HepG2 (cell line): ENCODE results near the gene TBX6. TPM values are rescaled to one million over a fixed set of nuclear protein-coding genes. Genes with fewer than 3 reads are reported as not detected.

Source experiments
- ATF7 ChIP-seq, 2 experiments: fragments of 450-650 bp in 1 of 2; sonication (generic) in 1 of 2; formaldehyde crosslinking in 1 of 2; IDR thresholded peaks; 2 replicates each; pipeline versions ENCODE4 v1.4.0 to v1.6.1; 2016 to 2020; ENCODE audit warnings: antibody characterized with exemption in 1 of 2, mild to moderate bottlenecking in 1 of 2, missing genetic modification reagents in 1 of 2
- CCDC6 ChIP-seq: sonication (generic); formaldehyde crosslinking; IDR thresholded peaks from 2 replicates; pipeline ENCODE4 v1.8.1; 2022; ENCODE audit warnings: mild to moderate bottlenecking, missing genetic modification reagents, moderate library complexity
- CREB1 ChIP-seq, 2 experiments: fragments of 450-650 bp in 1 of 2; IDR thresholded peaks; 2 replicates each; pipeline ENCODE4 v1.6.1; 2016 to 2017; ENCODE audit warnings: control low read depth in 1 of 2, mild to moderate bottlenecking in 1 of 2, missing compliant biosample characterization in 1 of 2, missing genetic modification characterization in 1 of 2
- EED ChIP-seq: sonication (generic); formaldehyde crosslinking; IDR thresholded peaks from 2 replicates; pipeline ENCODE4 v1.5.0; 2020; ENCODE audit warnings: mild to moderate bottlenecking, missing genetic modification reagents
- HDAC6 ChIP-seq: fragments of 200-600 bp; sonication (generic); IDR thresholded peaks from 2 replicates; pipeline ENCODE4 v1.7.0; 2017; ENCODE audit warnings: mild to moderate bottlenecking, antibody characterized with exemption, low read length, low read depth
- HMG20B ChIP-seq: conservative IDR thresholded peaks from 2 replicates; pipeline ENCODE4 v1.6.1; 2016; ENCODE audit warnings: missing genetic modification reagents, missing compliant biosample characterization
- HNRNPUL1 ChIP-seq: fragments of 200-400 bp; formaldehyde crosslinking; IDR thresholded peaks from 2 replicates; pipeline ENCODE4 v1.6.1; 2017; ENCODE audit warnings: low read depth, mild to moderate bottlenecking, low read length, moderate library complexity
- MAFK ChIP-seq, 2 experiments: IDR thresholded peaks in 1 of 2; conservative IDR thresholded peaks in 1 of 2; 2 replicates each; pipeline ENCODE4 v1.6.1; 2011; ENCODE audit warnings: improper control_type of control experiment in 2 of 2, low read length in 2 of 2
- MEIS1 ChIP-seq: sonication (generic); formaldehyde crosslinking; IDR thresholded peaks from 2 replicates; pipeline ENCODE4 v1.9.0; 2021; ENCODE audit warnings: mild to moderate bottlenecking, missing genetic modification reagents, moderate library complexity, borderline replicate concordance
- MIER2 ChIP-seq: IDR thresholded peaks from 2 replicates; pipeline ENCODE4 v1.6.1; 2016; ENCODE audit warnings: missing biosample characterization, missing genetic modification reagents
- MIXL1 ChIP-seq: IDR thresholded peaks from 2 replicates; pipeline ENCODE4 v1.6.1; 2016
- NFE2L1 ChIP-seq: sonication (generic); formaldehyde crosslinking; IDR thresholded peaks from 2 replicates; pipeline ENCODE4 v1.4.0; 2020; ENCODE audit warnings: missing genetic modification reagents, mild to moderate bottlenecking, borderline replicate concordance
- SP1 ChIP-seq, 2 experiments: fragments of 450-650 bp in 1 of 2; sonication (generic) in 1 of 2; formaldehyde crosslinking in 1 of 2; IDR thresholded peaks; 2 replicates each; pipeline versions ENCODE4 v1.4.0 to v1.6.1; 2016 to 2020; ENCODE audit warnings: missing genetic modification reagents in 1 of 2
- SPEN ChIP-seq: sonication (generic); formaldehyde crosslinking; IDR thresholded peaks from 2 replicates; pipeline ENCODE4 v1.5.1; 2020; ENCODE audit warnings: low read depth, mild to moderate bottlenecking, missing genetic modification reagents
- THAP8 ChIP-seq: sonication (generic); formaldehyde crosslinking; IDR thresholded peaks from 2 replicates; pipeline ENCODE4 v1.5.1; 2020; ENCODE audit warnings: missing genetic modification reagents, mild to moderate bottlenecking, borderline replicate concordance
- ZBTB2 ChIP-seq: sonication (generic); formaldehyde crosslinking; IDR thresholded peaks from 2 replicates; pipeline ENCODE4 v1.8.0; 2022; ENCODE audit warnings: low read depth, missing genetic modification reagents
- ZNF260 ChIP-seq: sonication (generic); formaldehyde crosslinking; IDR thresholded peaks from 2 replicates; pipeline ENCODE4 v1.4.0; 2020; ENCODE audit warnings: missing genetic modification reagents, low read depth, mild to moderate bottlenecking, borderline replicate concordance
- ZNF747 ChIP-seq: sonication (generic); formaldehyde crosslinking; IDR thresholded peaks from 2 replicates; pipeline ENCODE4 v1.8.1; 2023; ENCODE audit warnings: missing genetic modification reagents, mild to moderate bottlenecking, borderline replicate concordance
- polyA plus RNA-seq, 8 experiments: library from polyadenylated mRNA; depleted of rRNA in 3 of 8; stranded (reverse) in 7 of 8; unstranded in 1 of 8; fragments of >200 nt; fragmentation: Illumina TruSeq in 4 of 8; extraction: Trizol in 4 of 8; gene quantifications; 2 replicates each; pipeline versions ENCODE4 v1.2.1 to v1.2.3, GENCODE V29; 2011 to 2016; ENCODE audit warnings: low read depth in 4 of 8, missing spikeins in 1 of 8, mixed read lengths in 1 of 8; ENCODE audit not compliant: insufficient read depth in 1 of 8
- total RNA-seq, 5 experiments: library from RNA; depleted of rRNA; stranded (reverse); fragments of >200 nt; fragmentation: Illumina TruSeq; extraction: Trizol; gene quantifications; 2 replicates each; pipeline ENCODE4 v1.2.3, GENCODE V29; 2016; ENCODE audit warnings: low read depth in 1 of 5
- TF ChIP-seq, protein P1 (sequence below): sonication (generic); formaldehyde crosslinking; IDR thresholded peaks from 2 replicates; pipeline ENCODE4 v1.4.0; 2020; ENCODE audit warnings: low read depth, mild to moderate bottlenecking, missing genetic modification reagents
- TF ChIP-seq, protein P2 (sequence below): sonication (generic); formaldehyde crosslinking; IDR thresholded peaks from 2 replicates; pipeline ENCODE4 v1.4.0; 2020; ENCODE audit warnings: missing genetic modification reagents

The TBX6 gene
- total and polyA plus RNA-seq, 2 of the 13 experiments (the other 11 are each of a cell fraction or from before 2014, with no cell fraction given) = 0.24 to 0.42 TPM

DNA sequence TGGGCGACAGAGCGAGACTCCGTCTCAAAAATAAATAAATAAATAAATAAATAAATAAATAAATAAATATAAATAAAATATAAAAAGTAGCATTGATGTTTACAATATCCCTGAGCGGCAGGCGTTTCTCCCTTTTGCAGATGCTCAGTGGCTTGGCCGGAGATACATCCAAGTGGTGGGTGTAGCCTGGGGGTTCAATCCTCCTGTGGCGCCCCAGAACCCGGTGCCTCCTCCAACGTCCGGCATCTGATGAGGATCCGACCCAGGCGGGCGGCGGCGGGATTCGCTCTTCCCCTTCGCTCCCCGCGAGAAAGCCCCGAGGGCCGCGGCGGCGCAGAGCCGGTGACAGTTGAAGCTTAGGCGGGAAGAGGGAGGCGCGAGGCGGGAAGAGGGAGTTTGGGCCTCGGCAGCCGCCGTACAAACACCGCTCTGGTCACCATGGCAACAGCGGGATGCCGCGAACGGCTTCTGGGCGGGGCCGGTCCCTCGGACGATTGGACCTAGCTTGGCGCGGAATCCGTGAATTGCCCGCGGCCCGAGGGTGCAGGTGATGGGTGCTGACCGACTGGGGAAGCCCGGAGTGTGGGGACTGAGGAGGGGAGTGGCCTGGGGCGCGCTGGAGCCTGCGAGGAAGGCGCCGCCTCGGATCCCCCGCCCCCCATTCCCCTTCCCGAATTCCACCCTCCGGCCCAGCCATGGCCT is 38.9 kb downstream of the TBX6 start (continued):
- TF ChIP-seq, protein P1, sequence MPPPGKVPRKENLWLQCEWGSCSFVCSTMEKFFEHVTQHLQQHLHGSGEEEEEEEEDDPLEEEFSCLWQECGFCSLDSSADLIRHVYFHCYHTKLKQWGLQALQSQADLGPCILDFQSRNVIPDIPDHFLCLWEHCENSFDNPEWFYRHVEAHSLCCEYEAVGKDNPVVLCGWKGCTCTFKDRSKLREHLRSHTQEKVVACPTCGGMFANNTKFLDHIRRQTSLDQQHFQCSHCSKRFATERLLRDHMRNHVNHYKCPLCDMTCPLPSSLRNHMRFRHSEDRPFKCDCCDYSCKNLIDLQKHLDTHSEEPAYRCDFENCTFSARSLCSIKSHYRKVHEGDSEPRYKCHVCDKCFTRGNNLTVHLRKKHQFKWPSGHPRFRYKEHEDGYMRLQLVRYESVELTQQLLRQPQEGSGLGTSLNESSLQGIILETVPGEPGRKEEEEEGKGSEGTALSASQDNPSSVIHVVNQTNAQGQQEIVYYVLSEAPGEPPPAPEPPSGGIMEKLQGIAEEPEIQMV (CRISPR knock-in tag) = peak; percentile 94
- TF ChIP-seq HMG20B (CRISPR knock-in tag) = peak; percentile 73
- TF ChIP-seq CCDC6 (CRISPR knock-in tag) = peak; percentile 88; the same call in 1 of the 2 replicates
- peak; percentile 99 for TF ChIP-seq ZNF747 (CRISPR knock-in tag)
- peak; percentile 92 for TF ChIP-seq MEIS1 (CRISPR knock-in tag)
- TF ChIP-seq, protein P2, sequence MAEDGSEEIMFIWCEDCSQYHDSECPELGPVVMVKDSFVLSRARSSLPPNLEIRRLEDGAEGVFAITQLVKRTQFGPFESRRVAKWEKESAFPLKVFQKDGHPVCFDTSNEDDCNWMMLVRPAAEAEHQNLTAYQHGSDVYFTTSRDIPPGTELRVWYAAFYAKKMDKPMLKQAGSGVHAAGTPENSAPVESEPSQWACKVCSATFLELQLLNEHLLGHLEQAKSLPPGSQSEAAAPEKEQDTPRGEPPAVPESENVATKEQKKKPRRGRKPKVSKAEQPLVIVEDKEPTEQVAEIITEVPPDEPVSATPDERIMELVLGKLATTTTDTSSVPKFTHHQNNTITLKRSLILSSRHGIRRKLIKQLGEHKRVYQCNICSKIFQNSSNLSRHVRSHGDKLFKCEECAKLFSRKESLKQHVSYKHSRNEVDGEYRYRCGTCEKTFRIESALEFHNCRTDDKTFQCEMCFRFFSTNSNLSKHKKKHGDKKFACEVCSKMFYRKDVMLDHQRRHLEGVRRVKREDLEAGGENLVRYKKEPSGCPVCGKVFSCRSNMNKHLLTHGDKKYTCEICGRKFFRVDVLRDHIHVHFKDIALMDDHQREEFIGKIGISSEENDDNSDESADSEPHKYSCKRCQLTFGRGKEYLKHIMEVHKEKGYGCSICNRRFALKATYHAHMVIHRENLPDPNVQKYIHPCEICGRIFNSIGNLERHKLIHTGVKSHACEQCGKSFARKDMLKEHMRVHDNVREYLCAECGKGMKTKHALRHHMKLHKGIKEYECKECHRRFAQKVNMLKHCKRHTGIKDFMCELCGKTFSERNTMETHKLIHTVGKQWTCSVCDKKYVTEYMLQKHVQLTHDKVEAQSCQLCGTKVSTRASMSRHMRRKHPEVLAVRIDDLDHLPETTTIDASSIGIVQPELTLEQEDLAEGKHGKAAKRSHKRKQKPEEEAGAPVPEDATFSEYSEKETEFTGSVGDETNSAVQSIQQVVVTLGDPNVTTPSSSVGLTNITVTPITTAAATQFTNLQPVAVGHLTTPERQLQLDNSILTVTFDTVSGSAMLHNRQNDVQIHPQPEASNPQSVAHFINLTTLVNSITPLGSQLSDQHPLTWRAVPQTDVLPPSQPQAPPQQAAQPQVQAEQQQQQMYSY (CRISPR knock-in tag) = peak; percentile 27; the same call in 1 of the 2 replicates
- TF ChIP-seq ZBTB2 (CRISPR knock-in tag) = peak; percentile 92
- TF ChIP-seq ZNF260 (CRISPR knock-in tag) = no peak
- TF ChIP-seq MAFK (conservative IDR thresholded peaks at IDR 0.05 in 1 of 2, IDR thresholded peaks at IDR 0.05 in 1 of 2; ENCODE audit: low read length in 2 of 2) = no peak
- peak; percentile 56; the same call in 1 of the 2 replicates for TF ChIP-seq MIXL1
- TF ChIP-seq THAP8 (CRISPR knock-in tag) = peak; percentile 99; the same call in 1 of the 2 replicates
- no peak for TF ChIP-seq CREB1 (IDR thresholded peaks at IDR 0.05)
- no peak for TF ChIP-seq CREB1 (CRISPR knock-in tag; IDR thresholded peaks at IDR 0.05)
- no peak for TF ChIP-seq HDAC6
- TF ChIP-seq ATF7 (IDR thresholded peaks at IDR 0.05) = no peak
- TF ChIP-seq ATF7 (CRISPR knock-in tag; IDR thresholded peaks at IDR 0.05) = no peak; the same call in 1 of the 2 replicates
- peak; percentile 91; the same call in 1 of the 2 replicates for TF ChIP-seq EED (CRISPR knock-in tag)
- peak; percentile 98 for TF ChIP-seq SPEN
- no peak for TF ChIP-seq SP1 (IDR thresholded peaks at IDR 0.05)
- peak; percentile 94 for TF ChIP-seq SP1 (CRISPR knock-in tag; IDR thresholded peaks at IDR 0.05)
- no peak; the same call in none of the 2 replicates for TF ChIP-seq NFE2L1 (CRISPR knock-in tag)
- no peak for TF ChIP-seq HNRNPUL1
- TF ChIP-seq MIER2 = peak; percentile 87
